WTC11 (cell line): ENCODE results near the gene PARD3B. TPM values are rescaled to one million over a fixed set of nuclear protein-coding genes. Genes with fewer than 3 reads are reported as not detected.
A peak's percentile ranks its signal among the peaks of the same experiment; 100 is the strongest.

Experiments used
- ATAC-seq: fragments of 200-7000 bp; cut with Tn5 transposase; 2 replicates; pipeline ENCODE4 v1.10.0; 2021; ENCODE audit warnings: mild to moderate bottlenecking, moderate library complexity
- CTCF ChIA-PET: fragments of 300-600 bp; sonication (Branson Sonifier 250); formaldehyde crosslinking; loops from one replicate; lab custom pipeline; 2021; ENCODE audit warnings: antibody characterized with exemption; lab: Charles Lee
- POLR2A ChIA-PET: fragments of 350-600 bp; sonication (Branson Sonifier 250); formaldehyde crosslinking; loops from one replicate; lab custom pipeline; 2021; ENCODE audit warnings: antibody characterized with exemption; lab: Charles Lee
- DNase-seq: peaks from one replicate; pipeline ENCODE4 v3.0.0; 2021; ENCODE audit warnings: low spot score
- H3K27ac Mint-ChIP-seq: 2 replicates; pipeline ENCODE4 v1.8.0; 2021; ENCODE audit warnings: mixed read lengths
- H3K27me3 Mint-ChIP-seq: 2 replicates; pipeline ENCODE4 v1.8.0; 2021; ENCODE audit warnings: low read depth, mild to moderate bottlenecking, moderate library complexity, mixed read lengths
- H3K36me3 Mint-ChIP-seq: 2 replicates; pipeline ENCODE4 v1.8.0; 2021; ENCODE audit warnings: mixed read lengths
- H3K4me1 Mint-ChIP-seq: 2 replicates; pipeline ENCODE4 v1.8.0; 2022; ENCODE audit warnings: mixed read lengths
- H3K4me3 Mint-ChIP-seq: 2 replicates; pipeline ENCODE4 v1.8.0; 2021; ENCODE audit warnings: mild to moderate bottlenecking, moderate library complexity, mixed read lengths
- H3K9me3 Mint-ChIP-seq: 2 replicates; pipeline ENCODE4 v1.8.0; 2021; ENCODE audit warnings: mixed read lengths
- AR ChIP-seq: fragments of 250-450 bp; sonication (Bioruptor Pico); IDR thresholded peaks from 2 replicates; pipeline ENCODE4 v1.9.0; 2021; ENCODE audit warnings: mild to moderate bottlenecking
- CREB1 ChIP-seq: sonication (generic); formaldehyde crosslinking; IDR thresholded peaks from 2 replicates; pipeline ENCODE4 v1.8.0; 2023; ENCODE audit warnings: mild to moderate bottlenecking, missing genetic modification reagents
- EMX1 ChIP-seq: fragments of 250-450 bp; sonication (Bioruptor Pico); IDR thresholded peaks from 2 replicates; pipeline ENCODE4 v1.8.0; 2021; ENCODE audit warnings: mild to moderate bottlenecking
- ESRRA ChIP-seq: sonication (generic); formaldehyde crosslinking; IDR thresholded peaks from 2 replicates; pipeline ENCODE4 v1.8.1; 2022; ENCODE audit warnings: mild to moderate bottlenecking, missing genetic modification reagents, borderline replicate concordance
- ETV6 ChIP-seq: sonication (generic); formaldehyde crosslinking; IDR thresholded peaks from 2 replicates; pipeline ENCODE4 v1.8.1; 2022; ENCODE audit warnings: mild to moderate bottlenecking, missing genetic modification reagents
- HMGXB4 ChIP-seq: sonication (generic); formaldehyde crosslinking; IDR thresholded peaks from 2 replicates; pipeline ENCODE4 v1.8.1; 2023; ENCODE audit warnings: mild to moderate bottlenecking, moderate library complexity, missing genetic modification reagents
- IRF2 ChIP-seq: sonication (generic); formaldehyde crosslinking; IDR thresholded peaks from 2 replicates; pipeline ENCODE4 v1.8.0; 2022; ENCODE audit warnings: low read depth, missing genetic modification reagents, borderline replicate concordance
- MYBL2 ChIP-seq: sonication (generic); formaldehyde crosslinking; IDR thresholded peaks from 2 replicates; pipeline ENCODE4 v1.8.1; 2023; ENCODE audit warnings: mild to moderate bottlenecking, moderate library complexity, missing genetic modification reagents
- NFE2L1 ChIP-seq: sonication (generic); formaldehyde crosslinking; IDR thresholded peaks from 2 replicates; pipeline ENCODE4 v1.8.1; 2023; ENCODE audit warnings: missing genetic modification reagents
- NR3C1 ChIP-seq: sonication (generic); formaldehyde crosslinking; conservative IDR thresholded peaks from 2 replicates; pipeline ENCODE4 v1.8.1; 2023; ENCODE audit warnings: low read depth, mild to moderate bottlenecking, missing genetic modification reagents
- PREB ChIP-seq: sonication (generic); formaldehyde crosslinking; IDR thresholded peaks from 2 replicates; pipeline ENCODE4 v1.8.1; 2022; ENCODE audit warnings: mild to moderate bottlenecking, missing genetic modification reagents, moderate library complexity, borderline replicate concordance
- PRRX2 ChIP-seq: fragments of 250-450 bp; sonication (Bioruptor Pico); IDR thresholded peaks from 2 replicates; pipeline ENCODE4 v1.8.0; 2021; ENCODE audit warnings: mild to moderate bottlenecking
- SMAD4 ChIP-seq: sonication (generic); formaldehyde crosslinking; IDR thresholded peaks from 2 replicates; pipeline ENCODE4 v1.8.0; 2022; ENCODE audit warnings: mild to moderate bottlenecking, missing genetic modification reagents
- USF1 ChIP-seq: sonication (generic); formaldehyde crosslinking; IDR thresholded peaks from 2 replicates; pipeline ENCODE4 v1.8.0; 2022; ENCODE audit warnings: mild to moderate bottlenecking, missing genetic modification reagents
- ZNF263 ChIP-seq: sonication (generic); formaldehyde crosslinking; IDR thresholded peaks from 2 replicates; pipeline ENCODE4 v1.8.1; 2022; ENCODE audit warnings: low read depth, mild to moderate bottlenecking, moderate library complexity, missing genetic modification reagents
- ZNF423 ChIP-seq: fragments of 250-450 bp; sonication (Bioruptor Pico); IDR thresholded peaks from 2 replicates; pipeline ENCODE4 v2.1.2; 2022; ENCODE audit warnings: mild to moderate bottlenecking, moderate library complexity
- ZNF532 ChIP-seq: fragments of 250-450 bp; sonication (Bioruptor Pico); IDR thresholded peaks from 2 replicates; pipeline ENCODE4 v1.9.0; 2021; ENCODE audit warnings: mild to moderate bottlenecking, borderline replicate concordance
- total RNA-seq: library from RNA; stranded (reverse); gene quantifications from 3 replicates; pipeline ENCODE4 v1.2.3, GENCODE V29; 2021

The PARD3B gene
- total RNA-seq, 1 experiment from 2014 or later = 5.6 TPM

GRCh38 chr2:205411558-205411957 lies 866.3 kb downstream of the PARD3B start (continued):
- TF ChIP-seq ZNF532 (CRISPR knock-in tag) (no peak), SMAD4 (CRISPR knock-in tag) (no peak), MYBL2 (no peak)

GRCh38 chr2:205424326-205424725 lies 879.1 kb downstream of the PARD3B start:
- Mint-ChIP-seq H3K4me3 (no peak overlapping the region), H3K4me1 (peaks cover 20% of the 10 kb centered on the region), H3K27ac (peak overlapping the region; percentile 21; the same call in 1 of the 2 replicates), H3K27me3 (no peaks in the 10 kb centered on the region), H3K9me3 (peaks cover 26% of the 10 kb centered on the region), H3K36me3 (no peaks in the 10 kb centered on the region)
- ATAC-seq (no peak), DNase-seq (no peak)
- POLR2A ChIA-PET = no interaction called here
- TF ChIP-seq ETV6 (CRISPR knock-in tag) (no peak), NFE2L1 (CRISPR knock-in tag) (no peak), IRF2 (CRISPR knock-in tag) (no peak), PREB (CRISPR knock-in tag) (no peak), HMGXB4 (CRISPR knock-in tag) (no peak), PRRX2 (CRISPR knock-in tag) (no peak), ESRRA (CRISPR knock-in tag) (no peak)
- CTCF ChIA-PET = interaction anchor here (1.2 kb wide), 1 partner anchor 252 kb away, joined by 3 read pairs; no protein-coding TSS in a partner anchor

- Mint-ChIP-seq H3K4me3 (no peak overlapping the region), H3K36me3 (no peaks in the 10 kb centered on the region), H3K27ac (peak overlapping the region; percentile 43), H3K4me1 (peaks cover 20% of the 10 kb centered on the region), H3K27me3 (no peaks in the 10 kb centered on the region), H3K9me3 (peaks cover 26% of the 10 kb centered on the region)
- POLR2A ChIA-PET = no interaction called here
- CTCF ChIA-PET = interaction anchor here (1.2 kb wide), 1 partner anchor 251 kb away, joined by 3 read pairs; no protein-coding TSS in a partner anchor
- ATAC-seq (no peak), DNase-seq (no peak)
- TF ChIP-seq EMX1 (CRISPR knock-in tag) (no peak), NR3C1 (CRISPR knock-in tag) (no peak), ZNF423 (no peak), USF1 (no peak), ZNF263 (no peak), AR (no peak), ZNF532 (CRISPR knock-in tag) (no peak), CREB1 (CRISPR knock-in tag) (no peak)
Measured at GRCh38 chr2:205425102-205425501, 879.8 kb downstream of the PARD3B start.
